ENCODE data around the gene C12orf57. TPM values are rescaled to one million over a fixed set of nuclear protein-coding genes. Genes with fewer than 3 reads are reported as not detected.

C12orf57 gene
- total and polyA plus RNA-seq, 9 of the 15 experiments (the other 6 are each of a cell fraction or from before 2014, with no cell fraction given), result 26.7 to 191 (median 107) TPM

DNA sequence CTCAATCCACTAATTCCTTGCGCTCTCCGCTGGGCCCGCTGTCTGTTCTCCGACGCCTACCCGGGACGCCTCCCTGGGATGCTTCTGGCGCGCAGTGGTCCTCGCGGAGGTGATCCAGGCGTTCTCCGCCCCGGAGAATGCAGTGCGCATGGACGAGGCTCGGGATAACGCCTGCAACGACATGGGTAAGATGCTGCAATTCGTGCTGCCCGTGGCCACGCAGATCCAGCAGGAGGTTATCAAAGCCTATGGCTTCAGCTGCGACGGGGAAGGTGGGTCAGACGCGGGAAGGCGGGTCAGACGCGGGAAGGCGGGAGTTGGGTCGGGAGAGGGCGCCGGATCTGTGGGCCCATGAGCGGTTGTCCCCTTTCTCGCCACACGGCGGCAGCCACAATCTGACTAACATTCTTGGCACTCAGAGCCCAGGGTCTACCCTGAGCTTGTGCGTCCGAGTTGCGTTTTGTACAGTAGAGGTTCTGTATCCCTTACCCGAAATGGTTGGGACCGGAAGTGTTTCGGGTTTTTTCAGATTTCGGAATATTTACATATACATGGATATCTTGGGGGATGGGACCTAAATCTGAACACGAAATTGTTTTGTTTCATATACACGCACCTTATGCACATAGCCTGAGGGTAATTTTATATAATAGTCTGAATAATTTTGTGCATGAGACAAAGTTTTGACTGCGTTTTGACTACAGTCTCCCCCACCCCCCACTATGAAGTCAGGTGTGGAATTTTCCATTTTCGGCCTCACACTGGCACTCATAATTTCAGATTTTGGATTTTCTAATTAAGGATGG is 762 bp downstream of the C12orf57 start (continued):
- no peak for TF ChIP-seq ID3 (CRISPR knock-in tag; IDR thresholded peaks at IDR 0.05)
- peak; percentile 71; the same call in 1 of the 2 replicates for TF ChIP-seq ID3 (tag; IDR thresholded peaks at IDR 0.05)
- no peak for TF ChIP-seq THRAP3 (IDR thresholded peaks at IDR 0.05; ENCODE audit: borderline replicate concordance)
- no peak for TF ChIP-seq ZNF79 (CRISPR knock-in tag; IDR thresholded peaks at IDR 0.05; ENCODE audit: low read depth)
- TF ChIP-seq CHD2 (IDR thresholded peaks at IDR 0.05; ENCODE audit: low read depth, low read length), result no peak
- no peak for TF ChIP-seq THAP7 (CRISPR knock-in tag; IDR thresholded peaks at IDR 0.05)
- peak; percentile 38 for TF ChIP-seq ATF7 (IDR thresholded peaks at IDR 0.05)
- no peak for TF ChIP-seq GTF2B (IDR thresholded peaks at IDR 0.05; ENCODE audit: extremely low read depth, insufficient read length)
- TF ChIP-seq, protein P1, sequence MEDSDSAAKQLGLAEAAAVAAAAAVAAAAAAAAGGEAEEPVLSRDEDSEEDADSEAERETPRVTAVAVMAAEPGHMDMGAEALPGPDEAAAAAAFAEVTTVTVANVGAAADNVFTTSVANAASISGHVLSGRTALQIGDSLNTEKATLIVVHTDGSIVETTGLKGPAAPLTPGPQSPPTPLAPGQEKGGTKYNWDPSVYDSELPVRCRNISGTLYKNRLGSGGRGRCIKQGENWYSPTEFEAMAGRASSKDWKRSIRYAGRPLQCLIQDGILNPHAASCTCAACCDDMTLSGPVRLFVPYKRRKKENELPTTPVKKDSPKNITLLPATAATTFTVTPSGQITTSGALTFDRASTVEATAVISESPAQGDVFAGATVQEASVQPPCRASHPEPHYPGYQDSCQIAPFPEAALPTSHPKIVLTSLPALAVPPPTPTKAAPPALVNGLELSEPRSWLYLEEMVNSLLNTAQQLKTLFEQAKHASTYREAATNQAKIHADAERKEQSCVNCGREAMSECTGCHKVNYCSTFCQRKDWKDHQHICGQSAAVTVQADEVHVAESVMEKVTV (CRISPR knock-in tag; IDR thresholded peaks at IDR 0.05), result peak; percentile 83
- no peak for TF ChIP-seq USF1 (CRISPR knock-in tag; IDR thresholded peaks at IDR 0.05)
- no peak for TF ChIP-seq SUPT5H (IDR thresholded peaks at IDR 0.05)
- no peak for TF ChIP-seq IRF2 (CRISPR knock-in tag; IDR thresholded peaks at IDR 0.05)
- no peak for TF ChIP-seq ESRRB (CRISPR knock-in tag; IDR thresholded peaks at IDR 0.05; ENCODE audit: borderline replicate concordance)
- TF ChIP-seq NCOA1 (IDR thresholded peaks at IDR 0.05; ENCODE audit: low read depth), result no peak
- TF ChIP-seq NFIX (CRISPR knock-in tag; IDR thresholded peaks at IDR 0.05; ENCODE audit: low read depth), result no peak
- no peak for TF ChIP-seq CTCFL (IDR thresholded peaks at IDR 0.05; ENCODE audit: borderline replicate concordance, insufficient read depth, low read depth, low read length, poor library complexity, severe bottlenecking)
- TF ChIP-seq MIER1 (IDR thresholded peaks at IDR 0.05; ENCODE audit: low read depth), result no peak
- peak; percentile 45; the same call in 1 of the 2 replicates for TF ChIP-seq ZEB2 (IDR thresholded peaks at IDR 0.05)
- no peak for TF ChIP-seq HDAC2 (IDR thresholded peaks at IDR 0.05)
- peak; percentile 19; the same call in 1 of the 2 replicates for TF ChIP-seq ARID1B (IDR thresholded peaks at IDR 0.05)
- no peak for TF ChIP-seq GABPA (tag; conservative IDR thresholded peaks at IDR 0.05; ENCODE audit: low read depth)
- TF ChIP-seq TSC22D4 (tag; IDR thresholded peaks at IDR 0.05), result no peak
